Testis (tissue), 2 donors: ENCODE measurements around the gene GRIK4.

Source experiments
- POLR2A ChIP-seq: fragments of 450-650 bp; IDR thresholded peaks from one replicate; pipeline ENCODE4 v1.6.1; 2017; ENCODE audit warnings: antibody characterized with exemption, mild to moderate bottlenecking, moderate library complexity
- TF ChIP-seq, protein P1 (sequence below), 3 experiments: fragments of 450-650 bp in 2 of 3; fragments of 200-600 bp in 1 of 3; sonication (generic) in 1 of 3; IDR thresholded peaks; one replicate each; pipeline ENCODE4 v1.5.1; 2016 to 2019; ENCODE audit warnings: antibody characterized with exemption in 3 of 3, mild to moderate bottlenecking in 2 of 3, moderate library complexity in 1 of 3

DNA sequence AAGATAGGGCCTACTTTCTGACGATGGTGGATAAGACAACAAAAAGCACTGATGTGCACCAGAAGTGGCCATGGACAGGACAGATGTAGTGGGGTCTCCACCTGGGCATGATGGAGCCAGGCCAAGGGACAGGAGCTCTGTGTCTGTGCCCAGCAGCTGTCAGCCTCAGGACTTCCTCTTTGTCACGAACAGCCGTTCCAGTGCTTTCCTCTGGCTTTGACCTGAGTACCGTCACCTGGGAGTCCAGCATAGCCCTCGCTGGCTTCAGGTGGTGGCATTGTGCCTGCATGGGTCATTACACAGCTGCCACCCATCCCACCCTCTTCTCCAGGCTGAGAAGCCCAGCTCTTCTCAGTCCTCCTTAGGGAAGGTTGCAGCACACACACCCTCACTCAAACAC, 137.8 kb downstream of the GRIK4 start:
- TF ChIP-seq, protein P1, sequence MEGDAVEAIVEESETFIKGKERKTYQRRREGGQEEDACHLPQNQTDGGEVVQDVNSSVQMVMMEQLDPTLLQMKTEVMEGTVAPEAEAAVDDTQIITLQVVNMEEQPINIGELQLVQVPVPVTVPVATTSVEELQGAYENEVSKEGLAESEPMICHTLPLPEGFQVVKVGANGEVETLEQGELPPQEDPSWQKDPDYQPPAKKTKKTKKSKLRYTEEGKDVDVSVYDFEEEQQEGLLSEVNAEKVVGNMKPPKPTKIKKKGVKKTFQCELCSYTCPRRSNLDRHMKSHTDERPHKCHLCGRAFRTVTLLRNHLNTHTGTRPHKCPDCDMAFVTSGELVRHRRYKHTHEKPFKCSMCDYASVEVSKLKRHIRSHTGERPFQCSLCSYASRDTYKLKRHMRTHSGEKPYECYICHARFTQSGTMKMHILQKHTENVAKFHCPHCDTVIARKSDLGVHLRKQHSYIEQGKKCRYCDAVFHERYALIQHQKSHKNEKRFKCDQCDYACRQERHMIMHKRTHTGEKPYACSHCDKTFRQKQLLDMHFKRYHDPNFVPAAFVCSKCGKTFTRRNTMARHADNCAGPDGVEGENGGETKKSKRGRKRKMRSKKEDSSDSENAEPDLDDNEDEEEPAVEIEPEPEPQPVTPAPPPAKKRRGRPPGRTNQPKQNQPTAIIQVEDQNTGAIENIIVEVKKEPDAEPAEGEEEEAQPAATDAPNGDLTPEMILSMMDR (IDR thresholded peaks at IDR 0.05) = no peak
- no peak for TF ChIP-seq POLR2A
